Breast epithelium (tissue), 3 donors: ENCODE data around the gene SWAP70.

Source experiments
- CTCF ChIP-seq, 3 donors: fragments of 450-650 bp; IDR thresholded peaks; one replicate each; pipeline ENCODE4 v1.5.1; 2016 to 2017; ENCODE audit warnings: antibody characterized with exemption in 3 of 3, mild to moderate bottlenecking in 3 of 3, moderate library complexity in 3 of 3
- POLR2A ChIP-seq: fragments of 450-650 bp; IDR thresholded peaks from one replicate; pipeline ENCODE4 v1.6.1; 2016; ENCODE audit warnings: antibody characterized with exemption, mild to moderate bottlenecking, moderate library complexity

DNA sequence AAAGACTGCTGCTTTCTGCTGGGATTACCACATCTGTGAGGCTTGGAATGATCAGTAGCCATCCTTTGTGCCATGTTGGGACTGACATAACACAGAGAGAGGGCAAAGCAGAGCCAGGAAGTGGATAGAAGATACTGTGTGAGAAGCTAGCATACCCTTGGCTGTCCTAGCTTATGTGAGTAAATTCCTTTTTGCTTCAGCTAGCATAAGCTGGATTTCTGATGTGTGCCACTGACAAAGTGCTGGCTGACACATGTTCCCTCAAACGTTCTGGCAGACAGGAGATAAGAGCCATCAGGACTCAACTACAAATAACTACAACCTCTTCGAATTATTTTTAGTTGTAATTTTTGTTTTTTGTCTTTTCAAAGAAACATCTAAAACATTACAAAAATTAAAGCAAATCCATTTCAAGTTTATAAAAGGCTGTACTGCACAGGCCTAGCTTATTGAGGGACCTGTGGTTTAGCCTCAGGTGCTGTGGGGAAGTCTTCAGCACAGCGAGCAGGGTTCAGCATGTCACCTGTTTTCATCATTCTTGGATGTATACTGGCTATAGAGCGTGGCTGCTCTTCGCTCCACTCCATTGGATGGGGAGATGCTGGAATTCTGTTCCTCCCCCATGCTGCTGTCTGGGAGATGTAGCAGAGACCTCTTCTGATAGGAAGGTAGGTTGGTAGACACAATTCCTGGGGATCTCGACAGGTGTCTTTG, 120.9 kb downstream of the SWAP70 start:
- no peak for TF ChIP-seq POLR2A
- no peak for TF ChIP-seq CTCF (IDR thresholded peaks at IDR 0.05)
